ENCODE data around the gene EXOC6B. TPM values are rescaled to one million over a fixed set of nuclear protein-coding genes. Genes with fewer than 3 reads are reported as not detected.
A peak's percentile ranks its signal among the peaks of the same experiment; 100 is the strongest.

EXOC6B gene
- total RNA-seq, 1 experiment from 2014 or later, result 18.5 TPM

GRCh38 chr2:72712977-72713376 is 112.9 kb downstream of the EXOC6B start:
- in situ Hi-C loops (cut with HindIII; ENCODE audit: low pct_unique_long_range_greater_than_20kb, low sequenced_read_pairs), result no loop called here
- no peak for DNase-seq (ENCODE audit: low read depth)

DNA sequence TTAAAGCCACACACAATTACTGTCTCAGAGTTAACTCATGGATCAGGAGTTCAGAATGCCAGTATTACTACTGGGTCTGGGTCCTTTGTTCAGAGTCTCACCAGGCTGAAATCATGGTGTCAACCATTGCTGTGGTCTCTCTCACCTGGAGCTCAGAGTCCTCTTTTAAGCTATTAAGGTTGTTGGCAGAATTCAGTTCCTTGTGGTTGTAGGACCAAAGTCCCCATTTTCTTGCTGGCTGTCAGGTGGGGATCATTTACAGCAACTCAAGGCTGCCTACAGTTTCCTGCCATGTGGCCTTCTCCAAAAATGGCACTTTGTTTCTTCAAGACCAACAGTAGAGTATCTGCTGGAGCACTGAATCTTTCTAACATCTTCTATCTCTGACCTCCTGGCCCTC is 113.5 kb downstream of the EXOC6B start:
- DNase-seq (ENCODE audit: low read depth), result no peak
- in situ Hi-C loops (cut with HindIII; ENCODE audit: low pct_unique_long_range_greater_than_20kb, low sequenced_read_pairs), result no loop called here

GRCh38 chr2:72710418-72711152 is 115.2 kb downstream of the EXOC6B start:
- no peak for DNase-seq (ENCODE audit: low read depth)
- in situ Hi-C loops (cut with HindIII; ENCODE audit: low pct_unique_long_range_greater_than_20kb, low sequenced_read_pairs), result no loop called here

DNA sequence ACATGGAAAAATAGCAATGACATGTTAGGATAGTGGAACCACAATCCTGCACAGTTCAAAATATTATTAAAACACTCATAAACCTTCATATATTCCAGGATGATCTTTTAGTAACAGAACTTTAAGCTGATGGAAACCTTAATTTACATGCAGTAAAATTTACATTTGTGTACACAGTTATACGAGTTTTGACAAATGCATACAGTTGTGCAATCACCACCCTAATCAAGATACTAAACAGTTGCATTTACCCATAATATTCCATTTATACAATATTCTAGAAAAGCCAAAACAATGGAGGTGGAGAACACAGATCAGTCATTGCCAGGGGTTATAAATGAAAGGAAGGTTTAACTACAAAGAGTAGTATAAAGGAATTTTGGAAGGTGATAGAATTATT is 117.6 kb downstream of the EXOC6B start:
- in situ Hi-C loops (cut with HindIII; ENCODE audit: low pct_unique_long_range_greater_than_20kb, low sequenced_read_pairs), result no loop called here
- no peak for DNase-seq (ENCODE audit: low read depth)

DNA sequence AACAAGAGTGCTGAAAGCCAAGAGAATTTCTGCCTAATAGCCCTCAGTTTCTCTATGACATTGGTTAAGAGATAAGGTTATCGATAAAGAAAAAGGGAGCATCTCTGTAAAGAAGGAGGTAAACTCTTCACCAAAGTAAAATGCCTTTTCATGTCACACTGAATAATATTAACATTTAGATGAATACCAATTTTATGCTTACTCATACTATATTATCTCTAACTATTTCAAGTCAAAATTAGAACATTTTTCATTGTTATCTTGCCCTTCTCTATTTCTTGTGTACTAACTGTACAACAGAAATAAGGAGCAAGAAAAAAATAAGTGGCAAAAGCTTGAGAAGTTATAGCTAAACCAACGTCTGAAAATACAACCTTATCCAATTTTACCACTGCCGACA is 127.5 kb downstream of the EXOC6B start:
- in situ Hi-C loops (cut with HindIII; ENCODE audit: low pct_unique_long_range_greater_than_20kb, low sequenced_read_pairs), result no loop called here
- DNase-seq (ENCODE audit: low read depth), result no peak

GRCh38 chr2:72696559-72696958 is 129.3 kb downstream of the EXOC6B start:
- no peak for DNase-seq (ENCODE audit: low read depth)
- in situ Hi-C loops (cut with HindIII; ENCODE audit: low pct_unique_long_range_greater_than_20kb, low sequenced_read_pairs), result no loop called here

- no peak for DNase-seq (ENCODE audit: low read depth)
- in situ Hi-C loops (cut with HindIII; ENCODE audit: low pct_unique_long_range_greater_than_20kb, low sequenced_read_pairs), result no loop called here
These were observed 130.2 kb downstream of the EXOC6B start for GRCh38 chr2:72695676-72696075.

- DNase-seq (ENCODE audit: low read depth), result peak; percentile 69
- in situ Hi-C loops (cut with HindIII; ENCODE audit: low pct_unique_long_range_greater_than_20kb, low sequenced_read_pairs), result no loop called here
These were observed 130.9 kb downstream of the EXOC6B start for GRCh38 chr2:72694715-72695496.

GRCh38 chr2:72689579-72690195 is 136.1 kb downstream of the EXOC6B start:
- in situ Hi-C loops (cut with HindIII; ENCODE audit: low pct_unique_long_range_greater_than_20kb, low sequenced_read_pairs), result no loop called here
- DNase-seq (ENCODE audit: low read depth), result no peak

DNA sequence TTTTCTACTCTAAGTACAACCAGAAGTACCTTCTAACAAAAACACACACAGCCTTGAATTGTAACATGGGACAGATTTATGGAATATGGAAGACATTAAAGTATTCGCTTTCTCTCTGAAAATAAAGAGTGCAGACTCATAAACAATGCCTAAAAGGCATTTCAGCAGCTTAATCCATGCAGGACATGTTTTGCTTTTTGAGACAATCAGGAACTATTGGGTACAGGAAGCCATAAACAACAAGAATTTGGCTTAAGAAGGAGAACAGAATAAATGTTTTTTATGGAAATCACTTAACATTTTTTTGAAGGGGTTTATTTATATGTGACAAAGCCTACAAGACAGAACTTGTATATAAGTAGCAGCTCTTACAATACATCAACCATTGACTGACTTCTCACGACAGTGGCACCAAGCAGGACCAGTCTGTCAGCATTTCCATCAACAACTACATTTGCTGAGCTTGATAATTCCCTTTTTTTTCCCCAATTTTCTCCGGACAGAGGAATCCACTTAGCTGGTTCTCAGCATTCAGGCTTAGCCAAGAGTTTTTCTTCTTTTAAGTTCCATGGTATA is 140.1 kb downstream of the EXOC6B start:
- in situ Hi-C loops (cut with HindIII; ENCODE audit: low pct_unique_long_range_greater_than_20kb, low sequenced_read_pairs), result no loop called here

GRCh38 chr2:72682061-72682460 is 143.8 kb downstream of the EXOC6B start:
- DNase-seq (ENCODE audit: low read depth), result no peak
- in situ Hi-C loops (cut with HindIII; ENCODE audit: low pct_unique_long_range_greater_than_20kb, low sequenced_read_pairs), result no loop called here

More for the DNA sequence above, 140.1 kb downstream of the EXOC6B start:
- no peak for DNase-seq (ENCODE audit: low read depth)

GRCh38 chr2:72681016-72681995 is 144.5 kb downstream of the EXOC6B start:
- in situ Hi-C loops (cut with HindIII; ENCODE audit: low pct_unique_long_range_greater_than_20kb, low sequenced_read_pairs), result no loop called here
- no peak for DNase-seq (ENCODE audit: low read depth)

GRCh38 chr2:72678024-72678423 is 147.8 kb downstream of the EXOC6B start:
- in situ Hi-C loops (cut with HindIII; ENCODE audit: low pct_unique_long_range_greater_than_20kb, low sequenced_read_pairs), result no loop called here
- no peak for DNase-seq (ENCODE audit: low read depth)

GRCh38 chr2:72676341-72677025 is 149.3 kb downstream of the EXOC6B start:
- peak; percentile 55 for DNase-seq (ENCODE audit: low read depth)
- in situ Hi-C loops (cut with HindIII; ENCODE audit: low pct_unique_long_range_greater_than_20kb, low sequenced_read_pairs), result no loop called here

- in situ Hi-C loops (cut with HindIII; ENCODE audit: low pct_unique_long_range_greater_than_20kb, low sequenced_read_pairs), result no loop called here
- DNase-seq (ENCODE audit: low read depth), result no peak
These were observed 150.6 kb downstream of the EXOC6B start for GRCh38 chr2:72674982-72675915.

DNA sequence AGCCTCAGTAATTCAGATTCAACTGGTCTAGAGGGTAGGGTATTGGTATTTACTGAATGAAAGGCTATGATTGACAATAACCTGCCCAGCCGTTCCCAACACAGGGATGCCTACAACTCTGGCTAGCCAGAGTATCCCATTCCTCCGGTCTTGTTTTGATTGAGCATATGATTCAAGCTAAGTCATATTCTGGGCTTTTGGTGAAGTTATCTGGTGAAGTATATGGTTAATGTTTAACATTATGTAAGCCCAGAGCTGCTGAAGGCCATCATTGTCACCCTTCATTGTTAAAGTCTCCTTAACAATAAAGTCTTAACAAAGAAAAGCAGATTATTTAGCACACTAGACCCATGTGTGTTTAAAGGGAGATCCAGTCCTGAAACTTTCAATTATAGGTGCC is 152.6 kb downstream of the EXOC6B start:
- in situ Hi-C loops (cut with HindIII; ENCODE audit: low pct_unique_long_range_greater_than_20kb, low sequenced_read_pairs), result no loop called here
- DNase-seq (ENCODE audit: low read depth), result peak; percentile 76

Measured in Caki2 (cell line).